HepG2 (cell line): Measurements from ENCODE around the gene NPB. TPM values are rescaled to one million over a fixed set of nuclear protein-coding genes. Genes with fewer than 3 reads are reported as not detected.

ENCODE experiments used
- ARID2 ChIP-seq: sonication (generic); formaldehyde crosslinking; IDR thresholded peaks from 2 replicates; pipeline ENCODE4 v1.8.1; 2022; ENCODE audit warnings: mild to moderate bottlenecking, missing genetic modification reagents, borderline replicate concordance
- GLMP ChIP-seq: sonication (generic); formaldehyde crosslinking; IDR thresholded peaks from 2 replicates; pipeline ENCODE4 v1.9.0; 2021; ENCODE audit warnings: missing genetic modification reagents, mild to moderate bottlenecking, borderline replicate concordance
- HIC2 ChIP-seq: sonication (generic); formaldehyde crosslinking; IDR thresholded peaks from 2 replicates; pipeline ENCODE4 v1.9.0; 2022; ENCODE audit warnings: low read depth, missing genetic modification reagents
- KAT7 ChIP-seq: IDR thresholded peaks from 2 replicates; pipeline ENCODE4 v1.6.1; 2018; ENCODE audit warnings: borderline replicate concordance, missing compliant biosample characterization
- KDM3A ChIP-seq: IDR thresholded peaks from 2 replicates; pipeline ENCODE4 v1.6.1; 2018; ENCODE audit warnings: low read depth, missing compliant biosample characterization
- MAFG ChIP-seq: sonication (generic); formaldehyde crosslinking; IDR thresholded peaks from 2 replicates; pipeline ENCODE4 v1.5.1; 2020; ENCODE audit warnings: mild to moderate bottlenecking, missing genetic modification reagents
- NFAT5 ChIP-seq: sonication (generic); formaldehyde crosslinking; IDR thresholded peaks from 2 replicates; pipeline ENCODE4 v1.4.0; 2020; ENCODE audit warnings: missing genetic modification reagents
- SOX13 ChIP-seq, 3 experiments: fragments of 450-650 bp in 1 of 3; sonication (generic) in 1 of 3; formaldehyde crosslinking in 1 of 3; IDR thresholded peaks in 2 of 3; conservative IDR thresholded peaks in 1 of 3; 2 replicates each; pipeline versions ENCODE4 v1.5.0 to v1.6.1; 2016 to 2020; ENCODE audit warnings: antibody characterized with exemption in 1 of 3, mild to moderate bottlenecking in 1 of 3, missing compliant biosample characterization in 1 of 3, missing genetic modification reagents in 1 of 3, moderate library complexity in 1 of 3
- YEATS2 ChIP-seq: sonication (generic); formaldehyde crosslinking; IDR thresholded peaks from 2 replicates; pipeline ENCODE4 v1.4.0; 2020; ENCODE audit warnings: missing genetic modification reagents, borderline replicate concordance
- ZC3H13 ChIP-seq: sonication (generic); formaldehyde crosslinking; IDR thresholded peaks from 2 replicates; pipeline ENCODE4 v1.8.1; 2023; ENCODE audit warnings: mild to moderate bottlenecking, missing genetic modification reagents, moderate library complexity
- ZNF143 ChIP-seq: sonication (generic); formaldehyde crosslinking; IDR thresholded peaks from 2 replicates; pipeline ENCODE4 v1.4.0; 2020; ENCODE audit warnings: missing genetic modification reagents
- ZNF180 ChIP-seq: sonication (generic); formaldehyde crosslinking; IDR thresholded peaks from 2 replicates; pipeline ENCODE4 v1.4.0; 2020; ENCODE audit warnings: low read depth, missing genetic modification reagents, borderline replicate concordance
- ZNF331 ChIP-seq: sonication (generic); formaldehyde crosslinking; IDR thresholded peaks from 2 replicates; pipeline ENCODE4 v1.4.0; 2020; ENCODE audit warnings: missing genetic modification reagents
- ZNF33B ChIP-seq: sonication (generic); formaldehyde crosslinking; IDR thresholded peaks from 2 replicates; pipeline ENCODE4 v1.5.1; 2020; ENCODE audit warnings: mild to moderate bottlenecking, missing genetic modification reagents
- polyA plus RNA-seq, 8 experiments: library from polyadenylated mRNA; depleted of rRNA in 3 of 8; stranded (reverse) in 7 of 8; unstranded in 1 of 8; fragments of >200 nt; fragmentation: Illumina TruSeq in 4 of 8; extraction: Trizol in 4 of 8; gene quantifications; 2 replicates each; pipeline versions ENCODE4 v1.2.1 to v1.2.3, GENCODE V29; 2011 to 2016; ENCODE audit warnings: low read depth in 4 of 8, missing spikeins in 1 of 8, mixed read lengths in 1 of 8; ENCODE audit not compliant: insufficient read depth in 1 of 8
- total RNA-seq, 5 experiments: library from RNA; depleted of rRNA; stranded (reverse); fragments of >200 nt; fragmentation: Illumina TruSeq; extraction: Trizol; gene quantifications; 2 replicates each; pipeline ENCODE4 v1.2.3, GENCODE V29; 2016; ENCODE audit warnings: low read depth in 1 of 5

Gene NPB
- total and polyA plus RNA-seq, 2 of the 13 experiments (the other 11 are each of a cell fraction or from before 2014, with no cell fraction given): 0.11 to 0.93 TPM

DNA sequence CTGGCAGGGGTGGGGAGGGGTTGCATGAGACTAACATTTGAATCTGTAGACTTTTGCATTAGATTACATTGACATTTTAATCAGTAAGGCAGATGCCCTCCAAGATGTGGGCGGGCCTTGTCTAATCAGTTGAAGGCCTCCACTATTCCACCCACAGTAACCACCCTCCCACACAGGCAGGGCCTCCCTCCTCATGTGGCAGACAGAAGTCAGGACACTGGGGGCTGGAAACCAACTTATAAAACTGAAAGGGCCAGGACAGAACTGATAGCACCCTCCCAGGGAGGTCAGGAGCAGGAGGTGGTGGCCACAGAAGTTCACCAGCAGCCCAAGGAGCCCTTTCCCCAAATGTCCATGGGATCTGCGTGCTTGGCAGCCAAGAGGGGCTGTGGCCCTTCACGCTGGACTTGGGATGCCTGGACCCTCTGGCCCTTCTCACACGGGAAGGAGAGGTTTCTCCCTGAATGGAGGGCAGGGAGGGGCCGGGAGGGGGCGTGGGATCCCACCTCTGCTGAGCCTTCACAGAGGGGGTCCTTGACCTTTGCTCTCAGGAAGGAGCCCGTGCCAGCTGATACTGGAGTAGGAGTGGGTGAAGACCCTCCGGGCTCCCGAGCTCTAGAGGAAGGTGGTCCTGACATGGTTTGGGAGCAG, 30.4 kb downstream of the NPB start (continued):
- TF ChIP-seq ZC3H13 (peak; percentile 72; the same call in 1 of the 2 replicates), MAFG (no peak), GLMP (CRISPR knock-in tag) (no peak), SOX13 (IDR thresholded peaks at IDR 0.05) (no peak), SOX13 (CRISPR knock-in tag; conservative IDR thresholded peaks at IDR 0.05 in 1 of 2, IDR thresholded peaks at IDR 0.05 in 1 of 2) (no peak), KDM3A (CRISPR knock-in tag) (no peak), ZNF33B (CRISPR knock-in tag) (no peak), ARID2 (CRISPR knock-in tag) (no peak), HIC2 (no peak), ZNF143 (no peak), YEATS2 (CRISPR knock-in tag) (no peak), ZNF331 (no peak), KAT7 (CRISPR knock-in tag) (no peak), NFAT5 (CRISPR knock-in tag) (no peak), ZNF180 (CRISPR knock-in tag) (no peak)
